Peyer's patch (tissue), 4 donors: ENCODE results near the gene ARHGEF4. TPM values are rescaled to one million over a fixed set of nuclear protein-coding genes. Genes with fewer than 3 reads are reported as not detected.

Source experiments
- DNase-seq, 3 donors: peaks; one replicate each; pipeline ENCODE4 v3.0.0-alpha.2; 2017 to 2019
- H3K27ac ChIP-seq, 4 donors: fragments of 200-600 bp; sonication (generic); one replicate each; pipeline ENCODE4 v1.5.1; 2016 to 2019
- H3K27me3 ChIP-seq, 2 donors: fragments of 200-600 bp; sonication (generic); one replicate each; pipeline ENCODE4 v1.5.1; 2019
- H3K36me3 ChIP-seq, 3 donors: fragments of 200-600 bp; sonication (generic); one replicate each; pipeline ENCODE4 v1.5.1; 2016 to 2019
- H3K4me1 ChIP-seq, 4 donors: fragments of 200-600 bp; sonication (generic); one replicate each; pipeline ENCODE4 v1.5.1; 2016 to 2019
- H3K4me3 ChIP-seq, 4 donors: fragments of 200-600 bp; sonication (generic); 1 replicate in 3 of 4; 2 replicates in 1 of 4; pipeline ENCODE4 v1.5.1; 2016 to 2019; ENCODE audit warnings: mild to moderate bottlenecking in 1 of 4
- H3K9me3 ChIP-seq, 4 donors: fragments of 200-600 bp; sonication (generic); one replicate each; pipeline ENCODE4 v1.5.1; 2016 to 2019; ENCODE audit warnings: mild to moderate bottlenecking in 1 of 4
- CTCF ChIP-seq, 6 experiments: fragments of 450-650 bp in 4 of 6; fragments of 200-600 bp in 2 of 6; sonication (generic) in 1 of 6; IDR thresholded peaks; one replicate each; pipeline ENCODE4 v1.5.1; 2017 to 2019; ENCODE audit warnings: antibody characterized with exemption in 6 of 6, mild to moderate bottlenecking in 3 of 6, moderate library complexity in 1 of 6
- POLR2A ChIP-seq, 2 donors: fragments of 450-650 bp; IDR thresholded peaks; one replicate each; pipeline ENCODE4 v1.5.1; 2017; ENCODE audit warnings: antibody characterized with exemption in 2 of 2, mild to moderate bottlenecking in 2 of 2, moderate library complexity in 2 of 2
- total RNA-seq, 4 donors: library from RNA; depleted of rRNA; stranded (reverse); fragments of >200 nt; gene quantifications; one replicate each; pipeline ENCODE4 v1.1.0, GENCODE V29; 2016

The ARHGEF4 gene
- total RNA-seq, 4 donors from 2014 or later, result 1.1 to 10.7 (median 1.6) TPM

GRCh38 chr2:131043199-131044074 is 206.7 kb downstream of the ARHGEF4 start:
- TF ChIP-seq POLR2A (IDR thresholded peaks at IDR 0.05) (no peak), CTCF (IDR thresholded peaks at IDR 0.05) (no peak)
- Histone ChIP-seq H3K9me3 (no peaks in the 10 kb centered on the region), H3K4me1 (peaks cover 0 to 13% (median 3%) of the 10 kb centered on the region in 4 donors), H3K27ac (no peak overlapping the region), H3K27me3 (peaks cover 0 to 6% of the 10 kb centered on the region in 2 donors), H3K4me3 (no peak overlapping the region), H3K36me3 (peaks cover 0 to 16% (median 0%) of the 10 kb centered on the region in 3 donors)
- no peak for DNase-seq

GRCh38 chr2:131044075-131044756 is 207.5 kb downstream of the ARHGEF4 start:
- TF ChIP-seq CTCF (IDR thresholded peaks at IDR 0.05), result no peak
- TF ChIP-seq POLR2A (IDR thresholded peaks at IDR 0.05), result no peak
- H3K27me3 ChIP-seq, result peaks cover 0 to 6% of the 10 kb centered on the region in 2 donors
- H3K4me1 ChIP-seq, result peaks cover 0 to 13% (median 3%) of the 10 kb centered on the region in 4 donors
- no peak overlapping the region for H3K4me3 ChIP-seq
- peaks cover 0 to 23% (median 0%) of the 10 kb centered on the region in 3 donors for H3K36me3 ChIP-seq
- no peak for DNase-seq
- H3K9me3 ChIP-seq, result no peaks in the 10 kb centered on the region
- H3K27ac ChIP-seq, result no peak overlapping the region

GRCh38 chr2:131044757-131045150 is 208.0 kb downstream of the ARHGEF4 start:
- no peak overlapping the region for H3K27ac ChIP-seq
- no peaks in the 10 kb centered on the region for H3K9me3 ChIP-seq
- H3K27me3 ChIP-seq, result peaks cover 0 to 6% of the 10 kb centered on the region in 2 donors
- TF ChIP-seq POLR2A (IDR thresholded peaks at IDR 0.05), result no peak
- no peak for TF ChIP-seq CTCF (IDR thresholded peaks at IDR 0.05)
- peaks cover 0 to 13% (median 3%) of the 10 kb centered on the region in 4 donors for H3K4me1 ChIP-seq
- H3K4me3 ChIP-seq, result no peak overlapping the region
- H3K36me3 ChIP-seq, result peaks cover 0 to 29% (median 0%) of the 10 kb centered on the region in 3 donors
- peak in 1 of 3 donors; percentile 27 for DNase-seq

GRCh38 chr2:131045286-131046027 is 208.7 kb downstream of the ARHGEF4 start:
- H3K4me1 ChIP-seq, result peaks cover 0 to 8% (median under 1%) of the 10 kb centered on the region in 4 donors
- H3K27ac ChIP-seq, result no peak overlapping the region
- H3K27me3 ChIP-seq, result no peaks in the 10 kb centered on the region
- no peak overlapping the region for H3K4me3 ChIP-seq
- TF ChIP-seq POLR2A (IDR thresholded peaks at IDR 0.05) (no peak), CTCF (IDR thresholded peaks at IDR 0.05) (no peak)
- DNase-seq, result peak in 1 of 3 donors; percentile 32
- no peaks in the 10 kb centered on the region for H3K9me3 ChIP-seq
- peaks cover 0 to 36% (median 0%) of the 10 kb centered on the region in 3 donors for H3K36me3 ChIP-seq
